Adrenal gland (tissue), 5 donors: ENCODE measurements around the gene HOXA5.

Experiments
- POLR2A ChIP-seq, 2 donors: fragments of 450-650 bp; IDR thresholded peaks; one replicate each; pipeline ENCODE4 v1.6.1; 2017; ENCODE audit warnings: antibody characterized with exemption in 2 of 2, mild to moderate bottlenecking in 2 of 2, moderate library complexity in 1 of 2
- TF ChIP-seq, protein P1 (sequence below), 6 experiments: fragments of 450-650 bp in 4 of 6; fragments of 200-600 bp in 2 of 6; sonication (generic) in 1 of 6; IDR thresholded peaks; 1 replicate in 5 of 6; 2 replicates in 1 of 6; pipeline versions ENCODE4 v1.5.1 to v1.8.0; 2016 to 2021; ENCODE audit warnings: antibody characterized with exemption in 6 of 6, mild to moderate bottlenecking in 2 of 6, moderate library complexity in 1 of 6
- donor health status: DM: no; HTN: no; CAD: no.

GRCh38 chr7:27128034-27128433 is 15.4 kb downstream of the HOXA5 start:
- TF ChIP-seq, protein P1, sequence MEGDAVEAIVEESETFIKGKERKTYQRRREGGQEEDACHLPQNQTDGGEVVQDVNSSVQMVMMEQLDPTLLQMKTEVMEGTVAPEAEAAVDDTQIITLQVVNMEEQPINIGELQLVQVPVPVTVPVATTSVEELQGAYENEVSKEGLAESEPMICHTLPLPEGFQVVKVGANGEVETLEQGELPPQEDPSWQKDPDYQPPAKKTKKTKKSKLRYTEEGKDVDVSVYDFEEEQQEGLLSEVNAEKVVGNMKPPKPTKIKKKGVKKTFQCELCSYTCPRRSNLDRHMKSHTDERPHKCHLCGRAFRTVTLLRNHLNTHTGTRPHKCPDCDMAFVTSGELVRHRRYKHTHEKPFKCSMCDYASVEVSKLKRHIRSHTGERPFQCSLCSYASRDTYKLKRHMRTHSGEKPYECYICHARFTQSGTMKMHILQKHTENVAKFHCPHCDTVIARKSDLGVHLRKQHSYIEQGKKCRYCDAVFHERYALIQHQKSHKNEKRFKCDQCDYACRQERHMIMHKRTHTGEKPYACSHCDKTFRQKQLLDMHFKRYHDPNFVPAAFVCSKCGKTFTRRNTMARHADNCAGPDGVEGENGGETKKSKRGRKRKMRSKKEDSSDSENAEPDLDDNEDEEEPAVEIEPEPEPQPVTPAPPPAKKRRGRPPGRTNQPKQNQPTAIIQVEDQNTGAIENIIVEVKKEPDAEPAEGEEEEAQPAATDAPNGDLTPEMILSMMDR (IDR thresholded peaks at IDR 0.05) = no peak
- no peak for TF ChIP-seq POLR2A (IDR thresholded peaks at IDR 0.05)
